Sigmoid colon (tissue), 7 donors: ENCODE measurements around the gene TDRD6. TPM values are rescaled to one million over a fixed set of nuclear protein-coding genes. Genes with fewer than 3 reads are reported as not detected.

Experiments
- DNase-seq: peaks from one replicate; pipeline ENCODE4 v3.0.0-alpha.2; 2019
- H3K27ac ChIP-seq, 4 donors: fragments of 200-600 bp; sonication (generic); one replicate each; pipeline ENCODE4 v1.5.1; 2016 to 2019; ENCODE audit warnings: mild to moderate bottlenecking in 1 of 4
- H3K27me3 ChIP-seq, 3 donors: fragments of 200-600 bp; sonication (generic); one replicate each; pipeline ENCODE4 v1.5.1; 2019; ENCODE audit warnings: mild to moderate bottlenecking in 1 of 3
- H3K36me3 ChIP-seq, 4 donors: fragments of 200-600 bp; sonication (generic); one replicate each; pipeline ENCODE4 v1.5.1; 2016 to 2019
- H3K4me1 ChIP-seq, 4 donors: fragments of 200-600 bp; sonication (generic); one replicate each; pipeline ENCODE4 v1.5.1; 2017 to 2019
- H3K4me3 ChIP-seq, 4 donors: fragments of 200-600 bp; sonication (generic); one replicate each; pipeline ENCODE4 v1.5.1; 2017 to 2019; ENCODE audit warnings: mild to moderate bottlenecking in 2 of 4, moderate library complexity in 1 of 4
- H3K9me3 ChIP-seq, 4 donors: fragments of 200-600 bp in 3 of 4; sonication (generic) in 3 of 4; one replicate each; pipeline versions ENCODE4 v1.5.1 to v1.6.1; 2013 to 2019
- EP300 ChIP-seq, 4 donors: sonication (generic); formaldehyde crosslinking; IDR thresholded peaks; one replicate each; pipeline ENCODE4 v1.6.1; 2017; ENCODE audit warnings: antibody characterized with exemption in 4 of 4
- POLR2A ChIP-seq, 2 donors: fragments of 450-650 bp; IDR thresholded peaks; one replicate each; pipeline ENCODE4 v1.6.1; 2016; ENCODE audit warnings: antibody characterized with exemption in 2 of 2, mild to moderate bottlenecking in 2 of 2, moderate library complexity in 2 of 2
- POLR2AphosphoS5 ChIP-seq, 4 donors: sonication (generic); formaldehyde crosslinking; IDR thresholded peaks; one replicate each; pipeline ENCODE4 v1.6.1; 2017; ENCODE audit warnings: antibody characterized with exemption in 4 of 4
- WGBS, 2 donors: extraction: QIAGEN DNeasy Blood & Tissue Kit; methylation state at CpG; one replicate each; pipeline ENCODE4 v1.1.7; 2013; 5-methylcytosine and 5-hydroxymethylcytosine counted together
- intact Hi-C: fragments of 100-400 bp; cut with DNase I; formaldehyde crosslinking; loops from one replicate; pipeline ENCODE4 v1.15.1; 2023
- polyA plus RNA-seq, 3 donors: library from polyadenylated mRNA; stranded (reverse); fragments of 200-250 nt; gene quantifications; one replicate each; pipeline ENCODE4 v1.2.3, GENCODE V29; 2013
- total RNA-seq, 4 donors: library from RNA; depleted of rRNA; stranded (reverse); fragments of >200 nt; gene quantifications; one replicate each; pipeline ENCODE4 v1.1.0, GENCODE V29; 2016
- TF ChIP-seq, protein P1 (sequence below), 4 experiments: fragments of 450-650 bp in 3 of 4; fragments of 200-600 bp in 1 of 4; IDR thresholded peaks; one replicate each; pipeline ENCODE4 v1.5.1; 2016 to 2019; ENCODE audit warnings: antibody characterized with exemption in 4 of 4, mild to moderate bottlenecking in 3 of 4, moderate library complexity in 2 of 4
- donor health status: healthy with polysubstance abuse.
- donor health status: Bipolar disorder and iron deficiency.
- donor health status: healthy.

Gene TDRD6
- total RNA-seq (1 to 10 TPM in 2 of 4 donors, under 1 TPM in 2; 0.49 to 1.9 (median 1.4) TPM), polyA plus RNA-seq (under 1 TPM in 2 of 3 donors, not detected in 1; under 0.01 to 0.10 TPM)

- no peak within 1 kb of the TSS for H3K27ac ChIP-seq
- intact Hi-C loops, result no loop called here
- no peaks in the 10 kb centered on the region for H3K36me3 ChIP-seq
- no peaks in the 10 kb centered on the region for H3K9me3 ChIP-seq
- no peaks in the 10 kb centered on the region for H3K27me3 ChIP-seq
- TF ChIP-seq POLR2AphosphoS5 (IDR thresholded peaks at IDR 0.05) (no peak), EP300 (IDR thresholded peaks at IDR 0.05) (no peak), POLR2A (IDR thresholded peaks at IDR 0.05) (no peak)
- TF ChIP-seq, protein P1, sequence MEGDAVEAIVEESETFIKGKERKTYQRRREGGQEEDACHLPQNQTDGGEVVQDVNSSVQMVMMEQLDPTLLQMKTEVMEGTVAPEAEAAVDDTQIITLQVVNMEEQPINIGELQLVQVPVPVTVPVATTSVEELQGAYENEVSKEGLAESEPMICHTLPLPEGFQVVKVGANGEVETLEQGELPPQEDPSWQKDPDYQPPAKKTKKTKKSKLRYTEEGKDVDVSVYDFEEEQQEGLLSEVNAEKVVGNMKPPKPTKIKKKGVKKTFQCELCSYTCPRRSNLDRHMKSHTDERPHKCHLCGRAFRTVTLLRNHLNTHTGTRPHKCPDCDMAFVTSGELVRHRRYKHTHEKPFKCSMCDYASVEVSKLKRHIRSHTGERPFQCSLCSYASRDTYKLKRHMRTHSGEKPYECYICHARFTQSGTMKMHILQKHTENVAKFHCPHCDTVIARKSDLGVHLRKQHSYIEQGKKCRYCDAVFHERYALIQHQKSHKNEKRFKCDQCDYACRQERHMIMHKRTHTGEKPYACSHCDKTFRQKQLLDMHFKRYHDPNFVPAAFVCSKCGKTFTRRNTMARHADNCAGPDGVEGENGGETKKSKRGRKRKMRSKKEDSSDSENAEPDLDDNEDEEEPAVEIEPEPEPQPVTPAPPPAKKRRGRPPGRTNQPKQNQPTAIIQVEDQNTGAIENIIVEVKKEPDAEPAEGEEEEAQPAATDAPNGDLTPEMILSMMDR (IDR thresholded peaks at IDR 0.05), result no peak
- 95% methylated on average over 41 of the region's 41 CpGs for WGBS, 2 donors
- no peak within 1 kb of the TSS for H3K4me3 ChIP-seq
- H3K4me1 ChIP-seq, result no peaks in the 10 kb centered on the region
- DNase-seq, result no peak
Measured at GRCh38 chr6:46687619-46688097, at the start of gene TDRD6. TSS of gene TDRD6 (plus strand) at chr6:46687885. CDS start at chr6:46688129, 244 bp downstream.

DNA sequence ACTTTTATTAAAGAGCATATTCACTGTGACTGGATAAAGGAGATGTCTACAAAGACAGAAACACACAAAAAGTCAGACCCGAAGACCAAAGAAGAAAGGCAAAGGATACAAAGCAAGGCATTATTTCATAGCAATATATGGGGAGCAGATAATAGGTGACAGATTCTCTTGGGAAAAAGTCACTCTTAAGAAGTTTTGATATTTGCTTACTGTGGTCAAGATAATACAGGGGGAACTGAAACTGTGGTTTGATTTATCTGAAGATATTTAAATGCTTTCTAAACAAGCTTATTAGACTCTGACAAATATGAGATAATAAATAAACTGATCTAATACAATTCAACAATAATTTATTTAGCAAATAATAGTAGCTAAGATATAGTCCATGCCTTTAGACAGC lies 49.8 kb upstream of the TDRD6 start:
- TF ChIP-seq POLR2AphosphoS5 (IDR thresholded peaks at IDR 0.05) (no peak), POLR2A (IDR thresholded peaks at IDR 0.05) (no peak), EP300 (IDR thresholded peaks at IDR 0.05) (no peak)
- TF ChIP-seq, protein P1 (IDR thresholded peaks at IDR 0.05), result no peak
- H3K27me3 ChIP-seq, result no peaks in the 10 kb centered on the region
- intact Hi-C loops, result no loop called here
- no peaks in the 10 kb centered on the region for H3K4me1 ChIP-seq
- H3K4me3 ChIP-seq, result no peak overlapping the region
- WGBS, 2 donors, result 75 to 96% methylated on average over 1 of the region's 1 CpG
- no peaks in the 10 kb centered on the region for H3K9me3 ChIP-seq
- no peak overlapping the region for H3K27ac ChIP-seq
- no peaks in the 10 kb centered on the region for H3K36me3 ChIP-seq
- DNase-seq, result no peak

DNA sequence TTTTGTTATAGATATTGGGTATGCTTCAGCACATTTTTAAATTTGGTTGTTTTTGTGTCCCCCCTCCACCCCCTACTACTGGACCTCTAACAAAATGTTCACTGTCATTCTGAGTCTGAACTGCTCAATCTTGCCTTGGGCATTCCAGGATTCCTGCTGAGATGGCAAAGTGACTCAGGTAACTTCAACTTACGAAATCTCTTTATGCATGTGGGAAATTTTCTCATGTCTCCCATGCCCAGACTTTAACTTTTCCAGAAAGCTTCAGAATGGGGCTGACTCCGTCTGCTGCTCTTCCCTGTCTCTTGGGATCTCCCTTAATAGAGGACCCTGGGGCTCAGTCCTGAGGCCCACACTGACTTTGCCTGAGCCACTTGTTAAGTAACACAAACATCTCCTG lies 49.0 kb upstream of the TDRD6 start:
- no peak for DNase-seq
- no peak for TF ChIP-seq POLR2A (IDR thresholded peaks at IDR 0.05)
- no peak for TF ChIP-seq EP300 (IDR thresholded peaks at IDR 0.05)
- TF ChIP-seq, protein P1 (IDR thresholded peaks at IDR 0.05), result no peak
- no peak for TF ChIP-seq POLR2AphosphoS5 (IDR thresholded peaks at IDR 0.05)
- Histone ChIP-seq H3K9me3 (no peaks in the 10 kb centered on the region), H3K4me3 (no peak overlapping the region), H3K27me3 (no peaks in the 10 kb centered on the region), H3K4me1 (no peaks in the 10 kb centered on the region), H3K36me3 (no peaks in the 10 kb centered on the region), H3K27ac (no peak overlapping the region)
- WGBS, 2 donors, result 87 to 90% methylated on average over 2 of the region's 2 CpGs
- intact Hi-C loops, result no loop called here

- no peaks in the 10 kb centered on the region for H3K9me3 ChIP-seq
- TF ChIP-seq, protein P1 (IDR thresholded peaks at IDR 0.05), result no peak
- TF ChIP-seq POLR2AphosphoS5 (IDR thresholded peaks at IDR 0.05) (no peak), EP300 (IDR thresholded peaks at IDR 0.05) (no peak), POLR2A (IDR thresholded peaks at IDR 0.05) (no peak)
- no peak overlapping the region for H3K27ac ChIP-seq
- H3K4me3 ChIP-seq, result no peak overlapping the region
- intact Hi-C loops, result no loop called here
- H3K27me3 ChIP-seq, result no peaks in the 10 kb centered on the region
- no peak for DNase-seq
- H3K36me3 ChIP-seq, result no peaks in the 10 kb centered on the region
- no peaks in the 10 kb centered on the region for H3K4me1 ChIP-seq
- WGBS, 2 donors, result 89 to 92% methylated on average over 4 of the region's 4 CpGs
Measured at GRCh38 chr6:46642928-46643751, 44.5 kb upstream of the TDRD6 start.
